K562 (cell line): ENCODE measurements around the gene TRAF3IP3.

Source experiments
- EZH2 ChIP-seq: IDR thresholded peaks from 2 replicates; pipeline ENCODE4 v1.6.1; 2012; ENCODE audit warnings: low read depth, mild to moderate bottlenecking, inconsistent platforms, low read length, borderline replicate concordance
- TF ChIP-seq, protein P1 (sequence below): sonication (generic); formaldehyde crosslinking; IDR thresholded peaks from 2 replicates; pipeline ENCODE4 v1.8.0; 2022; ENCODE audit warnings: mild to moderate bottlenecking, missing genetic modification reagents, borderline replicate concordance
- TF ChIP-seq, protein P2 (sequence below): fragments of 450-650 bp; formaldehyde crosslinking; IDR thresholded peaks from 2 replicates; pipeline ENCODE4 v1.4.0; 2022; ENCODE audit warnings: missing genetic modification characterization
- TF ChIP-seq, protein P3 (sequence below), 3 experiments: IDR thresholded peaks in 2 of 3; conservative IDR thresholded peaks in 1 of 3; 2 replicates each; pipeline ENCODE4 v1.5.1; 2011 to 2012; ENCODE audit warnings: low read length in 3 of 3, mild to moderate bottlenecking in 3 of 3, control low read depth in 2 of 3, improper control_type of control experiment in 1 of 3, inconsistent platforms in 1 of 3, low read depth in 1 of 3, mixed read lengths in 1 of 3, moderate library complexity in 1 of 3; ENCODE audit not compliant: insufficient read depth in 2 of 3

DNA sequence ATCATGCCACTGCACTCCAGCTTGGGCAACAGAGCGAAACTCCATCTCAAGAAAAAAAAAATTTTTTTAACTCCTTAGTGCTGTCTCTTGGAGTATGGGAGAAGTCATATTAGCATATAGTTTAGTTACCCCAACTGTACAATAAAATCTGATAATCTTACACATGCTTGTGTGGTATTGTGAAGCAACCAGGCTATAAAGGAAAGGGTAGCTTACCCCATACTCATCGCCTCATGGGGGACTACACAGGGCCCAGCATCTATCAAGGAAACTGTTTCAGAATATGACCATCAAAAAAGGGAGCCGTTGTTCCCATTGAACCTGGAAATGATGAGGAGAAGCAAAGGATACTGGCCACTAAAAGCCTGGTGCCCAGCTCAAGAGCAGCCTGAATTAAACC, 3.0 kb upstream of the TRAF3IP3 start:
- TF ChIP-seq, protein P1, sequence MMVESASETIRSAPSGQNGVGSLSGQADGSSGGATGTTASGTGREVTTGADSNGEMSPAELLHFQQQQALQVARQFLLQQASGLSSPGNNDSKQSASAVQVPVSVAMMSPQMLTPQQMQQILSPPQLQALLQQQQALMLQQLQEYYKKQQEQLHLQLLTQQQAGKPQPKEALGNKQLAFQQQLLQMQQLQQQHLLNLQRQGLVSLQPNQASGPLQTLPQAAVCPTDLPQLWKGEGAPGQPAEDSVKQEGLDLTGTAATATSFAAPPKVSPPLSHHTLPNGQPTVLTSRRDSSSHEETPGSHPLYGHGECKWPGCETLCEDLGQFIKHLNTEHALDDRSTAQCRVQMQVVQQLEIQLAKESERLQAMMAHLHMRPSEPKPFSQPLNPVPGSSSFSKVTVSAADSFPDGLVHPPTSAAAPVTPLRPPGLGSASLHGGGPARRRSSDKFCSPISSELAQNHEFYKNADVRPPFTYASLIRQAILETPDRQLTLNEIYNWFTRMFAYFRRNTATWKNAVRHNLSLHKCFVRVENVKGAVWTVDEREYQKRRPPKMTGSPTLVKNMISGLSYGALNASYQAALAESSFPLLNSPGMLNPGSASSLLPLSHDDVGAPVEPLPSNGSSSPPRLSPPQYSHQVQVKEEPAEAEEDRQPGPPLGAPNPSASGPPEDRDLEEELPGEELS (CRISPR knock-in tag) = no peak
- TF ChIP-seq EZH2 = no peak
- TF ChIP-seq, protein P2, sequence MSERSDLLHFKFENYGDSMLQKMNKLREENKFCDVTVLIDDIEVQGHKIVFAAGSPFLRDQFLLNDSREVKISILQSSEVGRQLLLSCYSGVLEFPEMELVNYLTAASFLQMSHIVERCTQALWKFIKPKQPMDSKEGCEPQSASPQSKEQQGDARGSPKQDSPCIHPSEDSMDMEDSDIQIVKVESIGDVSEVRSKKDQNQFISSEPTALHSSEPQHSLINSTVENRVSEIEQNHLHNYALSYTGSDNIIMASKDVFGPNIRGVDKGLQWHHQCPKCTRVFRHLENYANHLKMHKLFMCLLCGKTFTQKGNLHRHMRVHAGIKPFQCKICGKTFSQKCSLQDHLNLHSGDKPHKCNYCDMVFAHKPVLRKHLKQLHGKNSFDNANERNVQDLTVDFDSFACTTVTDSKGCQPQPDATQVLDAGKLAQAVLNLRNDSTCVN (CRISPR knock-in tag) = no peak
- TF ChIP-seq, protein P3, sequence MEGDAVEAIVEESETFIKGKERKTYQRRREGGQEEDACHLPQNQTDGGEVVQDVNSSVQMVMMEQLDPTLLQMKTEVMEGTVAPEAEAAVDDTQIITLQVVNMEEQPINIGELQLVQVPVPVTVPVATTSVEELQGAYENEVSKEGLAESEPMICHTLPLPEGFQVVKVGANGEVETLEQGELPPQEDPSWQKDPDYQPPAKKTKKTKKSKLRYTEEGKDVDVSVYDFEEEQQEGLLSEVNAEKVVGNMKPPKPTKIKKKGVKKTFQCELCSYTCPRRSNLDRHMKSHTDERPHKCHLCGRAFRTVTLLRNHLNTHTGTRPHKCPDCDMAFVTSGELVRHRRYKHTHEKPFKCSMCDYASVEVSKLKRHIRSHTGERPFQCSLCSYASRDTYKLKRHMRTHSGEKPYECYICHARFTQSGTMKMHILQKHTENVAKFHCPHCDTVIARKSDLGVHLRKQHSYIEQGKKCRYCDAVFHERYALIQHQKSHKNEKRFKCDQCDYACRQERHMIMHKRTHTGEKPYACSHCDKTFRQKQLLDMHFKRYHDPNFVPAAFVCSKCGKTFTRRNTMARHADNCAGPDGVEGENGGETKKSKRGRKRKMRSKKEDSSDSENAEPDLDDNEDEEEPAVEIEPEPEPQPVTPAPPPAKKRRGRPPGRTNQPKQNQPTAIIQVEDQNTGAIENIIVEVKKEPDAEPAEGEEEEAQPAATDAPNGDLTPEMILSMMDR (IDR thresholded peaks at IDR 0.05 in 2 of 3, conservative IDR thresholded peaks at IDR 0.05 in 1 of 3; ENCODE audit: insufficient read depth in 2 of 3, low read depth in 1 of 3, low read length in 3 of 3) = no peak
